HL-60 (cell line): ENCODE measurements around the gene BUB1.

Source experiments
- DNase-seq, 2 experiments: peaks; one replicate each; pipeline ENCODE4 v3.0.0-alpha.2; 2010 to 2020; ENCODE audit warnings: low read depth in 1 of 2, low spot score in 1 of 2
- H3K27ac ChIP-seq: fragments of 250-450 bp; sonication (Bioruptor Pico); replicated peaks from 2 replicates; pipeline ENCODE4 v1.5.1; 2020; ENCODE audit warnings: mild to moderate bottlenecking, moderate library complexity
- H3K27me3 ChIP-seq: fragments of 250-450 bp; sonication (Bioruptor Pico); 2 replicates; pipeline ENCODE4 v1.5.1; 2021; ENCODE audit warnings: mild to moderate bottlenecking, moderate library complexity; ENCODE audit not compliant: insufficient read depth, poor library complexity, severe bottlenecking
- H3K4me3 ChIP-seq: replicated peaks from 2 replicates; pipeline ENCODE4 v1.5.1; 2011; ENCODE audit warnings: mild to moderate bottlenecking, control low read depth, low read length; ENCODE audit not compliant: insufficient read depth
- CTCF ChIP-seq: IDR thresholded peaks from one replicate; pipeline ENCODE4 v1.5.1; 2011; ENCODE audit warnings: low read length, control low read depth, inconsistent platforms; ENCODE audit not compliant: insufficient read depth
- GABPA ChIP-seq: IDR thresholded peaks from 2 replicates; pipeline ENCODE4 v1.6.1; 2012; ENCODE audit warnings: low read depth
- POLR2AphosphoS5 ChIP-seq: IDR thresholded peaks from 2 replicates; pipeline ENCODE4 v1.6.1; 2012; ENCODE audit warnings: low read depth
- REST ChIP-seq: IDR thresholded peaks from 2 replicates; pipeline ENCODE4 v1.6.1; 2012; ENCODE audit warnings: low read depth; ENCODE audit not compliant: insufficient replicate concordance
- SPI1 ChIP-seq: IDR thresholded peaks from 2 replicates; pipeline ENCODE4 v1.6.1; 2012; ENCODE audit warnings: low read depth, mild to moderate bottlenecking, borderline replicate concordance

Gene BUB1

GRCh38 chr2:110724820-110725219 lies 47.0 kb upstream of the BUB1 start:
- Histone ChIP-seq H3K4me3 (no peak overlapping the region), H3K27me3 (no peaks in the 10 kb centered on the region)
- DNase-seq: no peak

GRCh38 chr2:110720547-110720946 lies 42.7 kb upstream of the BUB1 start:
- TF ChIP-seq CTCF (no peak), SPI1 (no peak), POLR2AphosphoS5 (no peak), GABPA (no peak), REST (no peak)
- Histone ChIP-seq H3K27ac (no peak overlapping the region), H3K4me3 (no peak overlapping the region), H3K27me3 (no peaks in the 10 kb centered on the region)
- no peak for DNase-seq

More at GRCh38 chr2:110724820-110725219, 47.0 kb upstream of the BUB1 start:
- TF ChIP-seq POLR2AphosphoS5 (no peak), REST (no peak), GABPA (no peak), SPI1 (no peak), CTCF (no peak)
- no peak overlapping the region for H3K27ac ChIP-seq

GRCh38 chr2:110718990-110719389 lies 41.1 kb upstream of the BUB1 start:
- TF ChIP-seq CTCF: no peak
- no peak for TF ChIP-seq SPI1
- no peak for TF ChIP-seq POLR2AphosphoS5
- no peak for TF ChIP-seq REST
- no peak for TF ChIP-seq GABPA

More at GRCh38 chr2:110718990-110719389, 41.1 kb upstream of the BUB1 start:
- no peak overlapping the region for H3K27ac ChIP-seq
- no peak for DNase-seq
- no peak overlapping the region for H3K4me3 ChIP-seq
- no peaks in the 10 kb centered on the region for H3K27me3 ChIP-seq
